Upper lobe of right lung (tissue), 1 donor: ENCODE data around the gene SLC51A. TPM values are rescaled to one million over a fixed set of nuclear protein-coding genes. Genes with fewer than 3 reads are reported as not detected.

Experiments used
- ATAC-seq: fragments of 200-7000 bp; cut with Tn5 transposase; one replicate; pipeline ENCODE4 v1.9.1; 2020; ENCODE audit warnings: mild to moderate bottlenecking, moderate library complexity
- DNase-seq: peaks from one replicate; pipeline ENCODE4 v3.0.0-alpha.2; 2020
- H3K27ac ChIP-seq: fragments of 200-600 bp; one replicate; pipeline ENCODE4 v1.8.0; 2022
- H3K27me3 ChIP-seq: fragments of 200-600 bp; one replicate; pipeline ENCODE4 v1.8.0; 2022; ENCODE audit warnings: mild to moderate bottlenecking
- H3K36me3 ChIP-seq: fragments of 200-600 bp; one replicate; pipeline ENCODE4 v1.8.0; 2022
- H3K4me1 ChIP-seq: fragments of 200-600 bp; one replicate; pipeline ENCODE4 v1.8.0; 2022
- H3K4me3 ChIP-seq: fragments of 200-600 bp; one replicate; pipeline ENCODE4 v1.8.0; 2022; ENCODE audit warnings: mild to moderate bottlenecking
- H3K9me3 ChIP-seq: fragments of 200-600 bp; one replicate; pipeline ENCODE4 v1.8.0; 2022
- CTCF ChIP-seq: fragments of 200-600 bp; IDR thresholded peaks from one replicate; pipeline ENCODE4 v1.8.0; 2022; ENCODE audit warnings: antibody characterized with exemption
- intact Hi-C: fragments of 100-400 bp; cut with DNase I; formaldehyde crosslinking; loops from one replicate; pipeline ENCODE4 v1.11.0; 2022
- total RNA-seq: library from RNA; stranded (reverse); fragmentation: NEBNext Ultra II Directional; extraction: Animal tissue kit (Norgen Biotek cat#: 25700); gene quantifications from one replicate; pipeline ENCODE4 v1.2.1, GENCODE V29; 2021
- donor health status: DM: no; HTN: yes; CAD: no; lungs with severe emphysema.

SLC51A gene
- total RNA-seq, 1 donor from 2014 or later, result not detected

DNA sequence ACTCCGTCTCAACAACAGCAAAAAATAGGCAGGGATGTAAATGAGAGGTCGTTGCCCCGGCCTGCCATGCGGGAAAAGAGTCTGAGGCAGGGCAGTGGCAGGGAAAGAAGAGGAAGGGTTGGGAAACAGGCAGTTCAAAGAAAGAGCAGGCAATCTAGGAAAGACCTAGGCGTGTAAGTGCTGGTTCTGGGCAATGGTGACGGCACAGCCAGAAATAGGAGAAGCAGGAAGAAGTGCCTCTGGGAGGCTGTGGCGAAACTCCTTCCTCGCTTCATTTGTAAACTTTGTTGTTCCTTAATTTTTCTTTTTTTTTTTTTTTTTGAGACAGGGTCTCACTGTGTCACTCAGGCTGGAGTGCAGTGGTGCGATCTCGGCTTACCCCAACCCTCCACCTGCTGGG lies 4.3 kb downstream of the SLC51A start:
- intact Hi-C loops, result no loop called here
- peak; percentile 73 for ATAC-seq
- TF ChIP-seq CTCF, result no peak
- H3K27me3 ChIP-seq, result peaks cover 6% of the 10 kb centered on the region
- H3K4me1 ChIP-seq, result peaks cover 5% of the 10 kb centered on the region
- DNase-seq, result no peak
- H3K27ac ChIP-seq, result no peak overlapping the region
- H3K9me3 ChIP-seq, result no peaks in the 10 kb centered on the region
- H3K36me3 ChIP-seq, result no peaks in the 10 kb centered on the region
- no peak overlapping the region for H3K4me3 ChIP-seq

DNA sequence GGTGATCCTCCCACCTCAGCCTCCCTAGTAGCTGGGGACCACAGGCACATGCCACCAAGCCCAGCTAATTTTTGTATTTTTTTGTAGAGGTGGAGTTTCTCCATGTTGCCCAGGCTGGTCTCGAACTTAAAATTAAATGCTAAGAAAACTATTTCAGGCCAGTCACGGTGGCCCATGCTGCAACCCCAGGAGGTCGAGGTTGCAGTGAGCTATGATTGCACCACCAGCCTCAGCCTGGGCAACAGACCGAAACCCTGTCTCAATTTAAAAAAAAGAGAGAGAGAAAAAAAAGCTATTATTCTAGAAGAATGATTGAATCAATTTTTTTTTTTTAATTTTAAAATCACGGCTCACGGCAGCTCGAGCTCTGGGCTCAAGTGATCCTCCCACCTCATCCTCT lies 4.7 kb downstream of the SLC51A start:
- no peak for ATAC-seq
- intact Hi-C loops, result no loop called here
- no peak overlapping the region for H3K27ac ChIP-seq
- TF ChIP-seq CTCF, result no peak
- H3K4me1 ChIP-seq, result peaks cover 5% of the 10 kb centered on the region
- no peaks in the 10 kb centered on the region for H3K36me3 ChIP-seq
- H3K27me3 ChIP-seq, result peaks cover 4% of the 10 kb centered on the region
- no peaks in the 10 kb centered on the region for H3K9me3 ChIP-seq
- H3K4me3 ChIP-seq, result no peak overlapping the region
- DNase-seq, result no peak

DNA sequence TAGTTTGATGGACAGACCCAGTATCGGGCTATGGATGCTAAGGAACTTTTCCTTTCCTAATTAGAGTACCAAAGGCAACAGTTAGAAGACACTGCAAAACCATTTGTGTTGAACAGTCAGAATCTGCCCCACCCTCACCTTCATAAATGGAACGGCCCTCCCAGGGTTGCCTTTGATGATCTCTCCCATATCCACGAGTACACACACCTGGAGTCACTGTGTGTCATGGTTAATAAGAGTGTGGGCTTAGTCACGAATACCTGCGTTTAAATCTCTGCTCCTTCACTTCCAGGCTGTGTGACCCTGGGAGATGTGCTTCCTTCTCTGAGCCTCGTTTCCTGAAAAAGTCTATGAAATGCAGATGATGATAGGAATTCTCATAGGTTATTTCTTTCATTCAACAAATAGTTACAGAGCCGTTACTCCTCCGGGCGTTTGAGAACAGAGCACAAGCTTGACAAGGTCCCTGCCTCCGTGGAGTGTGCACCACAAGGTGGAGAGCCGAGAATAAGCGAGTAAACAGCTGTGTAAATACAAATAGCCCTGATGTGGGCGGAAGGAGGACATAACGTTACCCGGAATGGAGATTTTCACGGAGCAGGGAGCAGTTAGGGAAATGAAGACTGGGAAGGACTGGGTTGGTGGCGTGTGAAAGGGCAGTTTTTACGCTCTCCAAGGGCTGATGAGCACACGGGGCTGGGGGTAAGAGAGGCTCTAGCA lies 6.7 kb downstream of the SLC51A start:
- no peak for TF ChIP-seq CTCF
- intact Hi-C loops, result no loop called here
- no peak overlapping the region for H3K4me3 ChIP-seq

GRCh38 chr3:196225086-196225485 lies 8.8 kb downstream of the SLC51A start:
- no peak overlapping the region for H3K27ac ChIP-seq
- no peak for TF ChIP-seq CTCF
- no peaks in the 10 kb centered on the region for H3K4me1 ChIP-seq
- H3K27me3 ChIP-seq, result no peaks in the 10 kb centered on the region
- intact Hi-C loops, result no loop called here
- ATAC-seq, result no peak
- no peaks in the 10 kb centered on the region for H3K9me3 ChIP-seq
- H3K4me3 ChIP-seq, result no peak overlapping the region
- DNase-seq, result no peak
- H3K36me3 ChIP-seq, result no peaks in the 10 kb centered on the region

More for the DNA sequence above, 6.7 kb downstream of the SLC51A start:
- Histone ChIP-seq H3K27ac (no peak overlapping the region), H3K9me3 (no peaks in the 10 kb centered on the region), H3K4me1 (peaks cover 5% of the 10 kb centered on the region), H3K27me3 (no peaks in the 10 kb centered on the region), H3K36me3 (no peaks in the 10 kb centered on the region)
- ATAC-seq (no peak), DNase-seq (no peak)

- no peak overlapping the region for H3K4me3 ChIP-seq
- ATAC-seq, result no peak
- intact Hi-C loops, result no loop called here
- no peak for DNase-seq
- H3K4me1 ChIP-seq, result no peaks in the 10 kb centered on the region
- no peaks in the 10 kb centered on the region for H3K9me3 ChIP-seq
- H3K36me3 ChIP-seq, result no peaks in the 10 kb centered on the region
- TF ChIP-seq CTCF, result no peak
- no peak overlapping the region for H3K27ac ChIP-seq
- no peaks in the 10 kb centered on the region for H3K27me3 ChIP-seq
These were observed 9.5 kb downstream of the SLC51A start for GRCh38 chr3:196225763-196226364.
